Measurements from ENCODE around the gene INSYN1. TPM values are rescaled to one million over a fixed set of nuclear protein-coding genes. Genes with fewer than 3 reads are reported as not detected.

Gene INSYN1
- total and polyA plus RNA-seq, 2 experiments from 2014 or later = 0.18 to 14.2 TPM

- no peak for TF ChIP-seq ZNF462 (CRISPR knock-in tag; IDR thresholded peaks at IDR 0.05)
- no peak for TF ChIP-seq REST (IDR thresholded peaks at IDR 0.05; ENCODE audit: unreplicated experiment)
- no peak for TF ChIP-seq POLR2AphosphoS5 (IDR thresholded peaks at IDR 0.05; ENCODE audit: low read depth)
- TF ChIP-seq, protein P1, sequence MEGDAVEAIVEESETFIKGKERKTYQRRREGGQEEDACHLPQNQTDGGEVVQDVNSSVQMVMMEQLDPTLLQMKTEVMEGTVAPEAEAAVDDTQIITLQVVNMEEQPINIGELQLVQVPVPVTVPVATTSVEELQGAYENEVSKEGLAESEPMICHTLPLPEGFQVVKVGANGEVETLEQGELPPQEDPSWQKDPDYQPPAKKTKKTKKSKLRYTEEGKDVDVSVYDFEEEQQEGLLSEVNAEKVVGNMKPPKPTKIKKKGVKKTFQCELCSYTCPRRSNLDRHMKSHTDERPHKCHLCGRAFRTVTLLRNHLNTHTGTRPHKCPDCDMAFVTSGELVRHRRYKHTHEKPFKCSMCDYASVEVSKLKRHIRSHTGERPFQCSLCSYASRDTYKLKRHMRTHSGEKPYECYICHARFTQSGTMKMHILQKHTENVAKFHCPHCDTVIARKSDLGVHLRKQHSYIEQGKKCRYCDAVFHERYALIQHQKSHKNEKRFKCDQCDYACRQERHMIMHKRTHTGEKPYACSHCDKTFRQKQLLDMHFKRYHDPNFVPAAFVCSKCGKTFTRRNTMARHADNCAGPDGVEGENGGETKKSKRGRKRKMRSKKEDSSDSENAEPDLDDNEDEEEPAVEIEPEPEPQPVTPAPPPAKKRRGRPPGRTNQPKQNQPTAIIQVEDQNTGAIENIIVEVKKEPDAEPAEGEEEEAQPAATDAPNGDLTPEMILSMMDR (conservative IDR thresholded peaks at IDR 0.05; ENCODE audit: low read depth in 2 of 2) = no peak
- no peak for TF ChIP-seq STAT1 (IDR thresholded peaks at IDR 0.05; ENCODE audit: unreplicated experiment)
- no peak for TF ChIP-seq CREB1 (CRISPR knock-in tag; IDR thresholded peaks at IDR 0.05; ENCODE audit: low read depth)
These were observed 11.8 kb downstream of the INSYN1 start (continued) for GRCh38 chr15:73741321-73741836.
